Memory B cell (primary cell): ENCODE results near the gene CHFR.
"Not testable (repeated sequence)": the region's sequence is repeated elsewhere in the genome, so short reads cannot be mapped to it uniquely, and the experiment has no call there.

Experiments
- ATAC-seq: fragments of 150-1000 bp; cut with Tn5 transposase; 2 replicates; pipeline ENCODE4 v1.10.0; 2021; ENCODE audit warnings: low read depth, mild to moderate bottlenecking, moderate library complexity
- DNase-seq, 2 donors: peaks; one replicate each; pipeline ENCODE4 v3.0.0; 2022; ENCODE audit warnings: low spot score in 2 of 2
- H3K27ac Mint-ChIP-seq: one replicate; pipeline ENCODE4 v1.8.0; 2022; ENCODE audit warnings: mild to moderate bottlenecking, moderate library complexity, mixed read lengths
- H3K27me3 Mint-ChIP-seq: one replicate; pipeline ENCODE4 v1.8.0; 2022; ENCODE audit warnings: mixed read lengths
- H3K36me3 Mint-ChIP-seq: one replicate; pipeline ENCODE4 v1.8.0; 2022; ENCODE audit warnings: mild to moderate bottlenecking, mixed read lengths
- H3K4me1 Mint-ChIP-seq: one replicate; pipeline ENCODE4 v1.8.0; 2022; ENCODE audit warnings: mixed read lengths
- H3K4me3 Mint-ChIP-seq: one replicate; pipeline ENCODE4 v1.8.0; 2022; ENCODE audit warnings: mild to moderate bottlenecking, moderate library complexity, mixed read lengths
- H3K9me3 Mint-ChIP-seq: one replicate; pipeline ENCODE4 v1.8.0; 2022; ENCODE audit warnings: mixed read lengths

Gene CHFR

GRCh38 chr12:132861558-132861957 is 25.8 kb downstream of the CHFR start:
- ATAC-seq (no peak), DNase-seq (no peak)
- H3K36me3 Mint-ChIP-seq: peaks cover 25% of the 10 kb centered on the region
- H3K9me3 Mint-ChIP-seq: no peaks in the 10 kb centered on the region
- no peak overlapping the region for H3K27ac Mint-ChIP-seq
- no peak overlapping the region for H3K4me3 Mint-ChIP-seq
- no peaks in the 10 kb centered on the region for H3K4me1 Mint-ChIP-seq
- H3K27me3 Mint-ChIP-seq: no peaks in the 10 kb centered on the region

DNA sequence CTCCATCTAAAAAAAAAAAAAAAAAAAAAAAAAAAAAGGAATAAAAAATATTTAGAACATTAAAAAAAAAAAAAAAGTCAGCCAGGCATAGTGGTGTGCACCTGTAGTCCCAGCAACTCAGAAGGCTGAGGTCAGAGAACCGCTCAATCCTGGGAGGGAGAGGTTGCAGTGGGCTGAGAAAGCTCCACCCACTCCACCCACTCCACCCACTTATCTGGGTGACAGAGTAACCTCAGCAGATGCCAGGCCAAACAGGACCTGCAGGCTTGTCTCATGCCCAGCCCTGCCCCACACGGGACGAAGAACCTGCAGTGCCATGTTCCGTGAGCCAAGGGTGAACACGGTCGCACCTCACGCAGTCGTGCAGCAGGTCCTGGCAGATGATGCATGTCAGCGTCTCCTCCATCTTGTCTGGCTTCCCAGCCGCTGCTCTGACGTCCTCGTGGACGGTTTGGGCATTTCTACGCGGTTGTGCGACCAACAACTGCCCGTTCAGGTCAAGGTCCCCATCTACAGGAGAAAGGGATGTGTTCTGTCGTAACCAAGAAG is 28.6 kb downstream of the CHFR start:
- Mint-ChIP-seq H3K27me3 (no peaks in the 10 kb centered on the region), H3K9me3 (no peaks in the 10 kb centered on the region), H3K4me1 (no peaks in the 10 kb centered on the region), H3K4me3 (no peak overlapping the region), H3K36me3 (peaks cover 34% of the 10 kb centered on the region), H3K27ac (no peak overlapping the region)
- no peak for DNase-seq
- ATAC-seq: no peak

DNA sequence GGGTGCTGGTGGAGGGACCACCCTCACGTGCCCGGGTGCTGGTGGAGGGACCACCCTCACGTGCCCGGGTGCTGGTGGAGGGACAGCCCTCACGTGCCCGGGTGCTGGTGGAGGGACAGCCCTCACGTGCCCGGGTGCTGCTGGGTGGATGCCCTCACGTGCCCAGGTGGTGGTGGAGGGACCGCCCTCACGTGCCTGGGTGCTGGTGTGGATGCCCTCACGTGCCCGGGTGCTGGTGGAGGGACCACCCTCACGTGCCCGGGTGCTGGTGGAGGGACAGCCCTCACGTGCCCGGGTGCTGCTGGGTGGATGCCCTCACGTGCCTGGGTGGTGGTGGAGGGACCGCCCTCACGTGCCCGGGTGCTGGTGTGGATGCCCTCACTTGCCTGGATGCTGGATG is 30.4 kb downstream of the CHFR start:
- not testable (repeated sequence) for H3K27me3 Mint-ChIP-seq, DNase-seq, H3K9me3 Mint-ChIP-seq, H3K27ac Mint-ChIP-seq, H3K4me1 Mint-ChIP-seq, H3K4me3 Mint-ChIP-seq, ATAC-seq
- peaks cover 38% of the 10 kb centered on the region for H3K36me3 Mint-ChIP-seq

DNA sequence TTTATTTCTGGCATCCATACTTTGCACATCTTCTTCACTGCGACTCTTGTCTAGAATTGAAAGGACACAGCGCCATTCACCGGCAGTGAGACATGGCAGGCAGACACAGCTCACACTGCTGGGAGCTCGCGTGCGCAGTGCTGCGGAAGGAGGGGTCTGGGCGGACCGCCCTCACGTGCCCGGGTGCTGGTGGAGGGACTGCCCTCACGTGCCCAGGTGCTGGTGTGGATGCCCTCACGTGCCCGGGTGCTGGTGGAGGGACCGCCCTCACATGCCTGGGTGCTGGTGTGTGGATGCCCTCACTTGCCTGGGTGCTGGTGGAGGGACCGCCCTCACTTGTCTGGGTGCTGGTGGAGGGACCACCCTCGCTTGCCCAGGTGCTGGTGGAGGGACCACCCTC is 30.8 kb downstream of the CHFR start:
- Mint-ChIP-seq H3K36me3 (peaks cover 37% of the 10 kb centered on the region), H3K27ac (no peak overlapping the region), H3K9me3 (no peaks in the 10 kb centered on the region), H3K4me3 (no peak overlapping the region), H3K27me3 (no peaks in the 10 kb centered on the region), H3K4me1 (no peaks in the 10 kb centered on the region)
- DNase-seq (no peak), ATAC-seq (no peak)

GRCh38 chr12:132855211-132855610 is 32.2 kb downstream of the CHFR start:
- DNase-seq, H3K27ac Mint-ChIP-seq, H3K9me3 Mint-ChIP-seq, ATAC-seq, H3K4me1 Mint-ChIP-seq, H3K4me3 Mint-ChIP-seq, H3K27me3 Mint-ChIP-seq: not testable (repeated sequence)
- H3K36me3 Mint-ChIP-seq: peaks cover 30% of the 10 kb centered on the region

- Mint-ChIP-seq H3K27ac (no peak overlapping the region), H3K4me3 (no peak overlapping the region), H3K27me3 (no peaks in the 10 kb centered on the region), H3K36me3 (peaks cover 25% of the 10 kb centered on the region), H3K9me3 (no peaks in the 10 kb centered on the region), H3K4me1 (no peaks in the 10 kb centered on the region)
- ATAC-seq (no peak), DNase-seq (no peak)
These were observed 33.9 kb downstream of the CHFR start for GRCh38 chr12:132853285-132854092.

DNA sequence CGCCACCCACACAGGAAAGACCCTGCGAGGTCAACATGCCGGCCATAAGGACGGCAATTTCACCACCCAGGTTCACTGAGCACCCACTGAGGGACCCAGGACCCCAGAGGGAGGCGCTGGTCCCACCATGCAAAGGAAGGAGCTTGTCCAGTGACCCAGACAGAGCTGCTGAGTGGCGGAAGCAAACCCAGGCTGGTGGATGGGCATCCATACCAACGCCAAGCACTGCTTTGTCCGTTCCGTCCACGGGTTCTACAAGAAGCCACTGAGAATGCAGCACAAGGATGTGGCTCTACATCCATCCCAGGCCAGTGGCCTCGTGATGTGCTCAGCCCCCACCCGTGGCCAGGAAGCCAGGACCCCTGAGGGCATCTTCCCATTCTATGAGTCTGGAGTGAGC is 34.9 kb downstream of the CHFR start:
- Mint-ChIP-seq H3K27me3 (no peaks in the 10 kb centered on the region), H3K4me1 (no peaks in the 10 kb centered on the region), H3K9me3 (no peaks in the 10 kb centered on the region), H3K27ac (no peak overlapping the region), H3K4me3 (no peak overlapping the region), H3K36me3 (peaks cover 32% of the 10 kb centered on the region)
- no peak for DNase-seq
- ATAC-seq: no peak

- Mint-ChIP-seq H3K9me3 (no peaks in the 10 kb centered on the region), H3K27ac (no peak overlapping the region), H3K27me3 (no peaks in the 10 kb centered on the region), H3K36me3 (peaks cover 29% of the 10 kb centered on the region), H3K4me3 (no peak overlapping the region), H3K4me1 (no peaks in the 10 kb centered on the region)
- ATAC-seq (no peak), DNase-seq (no peak)
These were observed 35.9 kb downstream of the CHFR start for GRCh38 chr12:132851465-132851864.

- no peak for DNase-seq
- Mint-ChIP-seq H3K36me3 (peaks cover 25% of the 10 kb centered on the region), H3K27me3 (no peaks in the 10 kb centered on the region), H3K9me3 (no peaks in the 10 kb centered on the region), H3K27ac (no peak overlapping the region), H3K4me3 (no peak overlapping the region), H3K4me1 (no peaks in the 10 kb centered on the region)
- no peak for ATAC-seq
These were observed 37.1 kb downstream of the CHFR start for GRCh38 chr12:132850291-132850690.

DNA sequence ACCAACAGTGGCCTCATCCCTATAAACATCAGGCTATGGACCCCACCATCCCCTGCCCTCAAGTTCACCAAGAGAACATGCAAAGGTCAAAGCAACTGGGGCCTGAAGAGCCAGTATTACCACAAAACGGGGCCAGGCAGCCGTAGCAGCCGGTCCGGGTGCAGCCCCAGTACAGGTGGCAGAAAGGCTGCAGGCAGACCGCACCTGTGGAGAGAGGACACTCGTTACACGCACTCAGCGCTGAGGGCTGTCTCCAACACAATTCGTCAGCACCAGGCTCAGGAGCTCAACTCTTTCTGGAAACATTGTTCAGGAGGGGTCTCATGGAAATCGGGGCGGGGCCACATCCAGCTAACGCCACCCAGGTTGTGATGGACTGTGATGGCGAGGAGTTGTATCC is 38.9 kb downstream of the CHFR start:
- no peaks in the 10 kb centered on the region for H3K4me1 Mint-ChIP-seq
- no peak overlapping the region for H3K4me3 Mint-ChIP-seq
- H3K27me3 Mint-ChIP-seq: no peaks in the 10 kb centered on the region
- no peak for DNase-seq
- no peak for ATAC-seq
- H3K36me3 Mint-ChIP-seq: peaks cover 25% of the 10 kb centered on the region
- H3K9me3 Mint-ChIP-seq: no peaks in the 10 kb centered on the region
- no peak overlapping the region for H3K27ac Mint-ChIP-seq

DNA sequence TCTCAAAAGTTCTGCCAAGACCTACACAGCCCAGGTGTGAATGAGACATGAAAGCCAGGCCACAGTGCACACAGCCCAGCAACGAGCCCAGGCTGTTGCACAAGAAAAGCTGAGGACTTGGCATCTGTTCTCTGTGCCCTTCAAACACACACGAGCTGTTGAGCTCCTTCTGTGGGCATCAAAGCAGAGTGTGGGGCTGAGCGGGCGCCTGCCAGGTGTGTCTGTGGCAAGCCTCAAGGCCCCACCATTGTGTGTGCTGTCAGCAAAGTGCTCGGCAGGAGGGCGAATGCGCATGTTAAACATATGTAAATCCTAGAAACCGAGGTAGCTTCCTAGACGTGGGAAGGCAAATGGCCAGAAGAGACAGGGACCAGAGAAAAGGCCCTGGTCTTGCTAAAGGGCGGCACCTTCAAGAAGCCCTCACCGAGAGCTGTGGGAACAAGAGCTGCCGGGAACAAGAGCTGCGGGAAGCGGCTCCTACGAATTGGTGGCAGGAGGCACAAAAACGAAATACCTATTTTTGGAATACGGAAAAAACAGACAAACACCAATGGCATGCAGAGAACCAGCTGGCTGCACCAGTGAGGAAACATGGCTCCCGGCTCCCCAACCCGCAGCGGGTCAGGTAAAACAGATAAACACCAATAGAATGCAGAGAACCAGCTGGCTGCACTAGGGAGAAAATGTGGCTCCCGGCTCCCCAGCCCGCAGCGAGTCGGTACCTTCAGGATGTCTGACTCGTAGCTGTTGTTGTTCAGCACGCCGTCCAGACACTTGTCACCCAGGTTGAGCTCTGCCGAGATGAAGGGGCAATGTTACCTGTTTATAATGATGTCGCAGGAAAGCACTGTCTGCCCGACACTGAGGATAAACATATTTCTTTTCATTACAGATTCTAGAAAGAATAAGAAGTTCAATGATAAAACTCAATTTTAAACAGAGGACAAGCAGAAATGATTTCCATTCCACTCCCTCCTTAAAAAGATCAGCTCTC is 39.7 kb downstream of the CHFR start:
- DNase-seq (no peak), ATAC-seq (no peak)
- H3K4me1 Mint-ChIP-seq: no peaks in the 10 kb centered on the region
- H3K27me3 Mint-ChIP-seq: no peaks in the 10 kb centered on the region
- no peaks in the 10 kb centered on the region for H3K9me3 Mint-ChIP-seq
- peaks cover 21% of the 10 kb centered on the region for H3K36me3 Mint-ChIP-seq
- peak overlapping the region; percentile 17 for H3K27ac Mint-ChIP-seq
- H3K4me3 Mint-ChIP-seq: no peak overlapping the region

DNA sequence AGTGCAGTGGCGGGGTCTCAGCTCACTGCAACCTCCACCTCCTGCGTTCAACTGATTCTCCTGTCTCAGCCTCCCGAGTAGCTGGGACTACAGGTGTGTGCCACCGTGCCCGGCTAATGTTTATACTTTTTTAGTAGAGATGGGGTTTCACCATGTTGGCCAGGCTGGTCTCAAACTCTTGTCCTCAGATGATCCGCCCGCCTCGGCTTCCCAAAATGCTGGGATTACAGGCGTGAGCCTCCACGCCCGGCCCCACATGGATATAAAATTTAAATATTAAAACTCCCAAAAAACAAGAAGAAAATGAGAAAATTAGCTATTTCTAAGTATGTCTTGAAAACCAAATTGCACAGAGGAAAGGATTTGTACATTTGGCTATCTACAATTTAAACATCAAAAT is 42.7 kb downstream of the CHFR start:
- H3K4me3 Mint-ChIP-seq, H3K27me3 Mint-ChIP-seq, H3K27ac Mint-ChIP-seq, ATAC-seq, DNase-seq, H3K4me1 Mint-ChIP-seq, H3K9me3 Mint-ChIP-seq: not testable (repeated sequence)
- H3K36me3 Mint-ChIP-seq: peaks cover 29% of the 10 kb centered on the region

DNA sequence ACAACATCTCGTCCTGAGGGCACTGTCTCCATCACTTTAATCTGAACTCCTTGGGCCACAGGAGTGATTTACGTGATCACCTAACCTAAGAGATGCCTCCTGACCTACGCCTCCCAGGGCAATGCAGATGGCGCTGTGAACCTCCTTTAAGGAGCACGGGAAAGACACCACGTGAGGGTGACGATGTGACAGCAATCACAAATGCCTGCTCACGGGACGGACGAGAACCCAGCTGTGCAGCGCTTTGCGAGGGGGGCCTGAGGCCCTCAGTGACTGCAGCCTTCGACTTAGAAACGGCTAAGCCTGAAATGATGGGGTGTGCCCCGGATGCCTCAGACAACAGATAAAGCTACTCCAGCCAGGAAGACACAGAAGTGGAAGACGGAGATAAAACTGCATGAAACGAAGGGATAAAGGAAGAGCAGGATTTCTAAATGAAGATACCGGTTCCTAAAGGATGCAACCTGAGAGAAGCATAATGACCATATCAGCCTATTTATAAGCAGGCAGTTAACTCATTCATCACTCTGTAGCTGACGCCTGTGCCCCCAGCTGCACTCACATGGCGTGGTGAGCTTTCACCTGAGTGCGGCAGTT is 44.9 kb downstream of the CHFR start:
- ATAC-seq (no peak), DNase-seq (no peak)
- Mint-ChIP-seq H3K4me3 (no peak overlapping the region), H3K9me3 (no peaks in the 10 kb centered on the region), H3K4me1 (no peaks in the 10 kb centered on the region), H3K36me3 (peaks cover 22% of the 10 kb centered on the region), H3K27me3 (no peaks in the 10 kb centered on the region), H3K27ac (no peak overlapping the region)

DNA sequence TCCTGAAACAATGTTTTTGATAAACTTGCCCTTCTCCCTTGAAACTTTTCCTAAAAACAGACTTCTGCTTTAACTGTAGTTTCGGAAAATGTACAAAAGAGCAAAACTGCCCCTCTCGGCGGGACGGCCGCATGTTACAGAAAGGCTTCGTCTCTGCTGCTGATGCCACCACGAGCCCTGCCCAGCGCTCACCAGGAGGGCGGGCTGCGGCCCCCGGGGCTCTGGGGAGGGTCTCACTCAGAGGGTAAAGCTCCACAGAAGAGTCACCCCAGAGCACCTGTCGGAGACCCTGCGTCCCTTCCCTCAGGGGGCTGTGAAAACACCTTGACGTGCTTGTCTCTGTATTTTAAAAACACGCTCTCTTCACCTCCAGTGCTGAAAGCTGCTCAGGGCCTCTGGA is 46.3 kb downstream of the CHFR start:
- Mint-ChIP-seq H3K4me1 (peaks cover 2% of the 10 kb centered on the region), H3K4me3 (no peak overlapping the region), H3K27ac (no peak overlapping the region), H3K9me3 (no peaks in the 10 kb centered on the region), H3K27me3 (no peaks in the 10 kb centered on the region), H3K36me3 (peaks cover 21% of the 10 kb centered on the region)
- ATAC-seq (no peak), DNase-seq (no peak)
